Ovary (tissue), 3 donors: Measurements from ENCODE around the gene QRICH1.

Experiments
- EP300 ChIP-seq: sonication (generic); formaldehyde crosslinking; IDR thresholded peaks from one replicate; pipeline ENCODE4 v1.6.1; 2017; ENCODE audit warnings: antibody characterized with exemption
- TF ChIP-seq, protein P1 (sequence below), 3 donors: fragments of 450-650 bp in 2 of 3; fragments of 200-600 bp in 1 of 3; IDR thresholded peaks; one replicate each; pipeline versions ENCODE4 v1.5.1 to v1.8.0; 2016 to 2022; ENCODE audit warnings: antibody characterized with exemption in 3 of 3, mild to moderate bottlenecking in 1 of 3
- donor health status: DM: no; HTN: no; CAD: no.

DNA sequence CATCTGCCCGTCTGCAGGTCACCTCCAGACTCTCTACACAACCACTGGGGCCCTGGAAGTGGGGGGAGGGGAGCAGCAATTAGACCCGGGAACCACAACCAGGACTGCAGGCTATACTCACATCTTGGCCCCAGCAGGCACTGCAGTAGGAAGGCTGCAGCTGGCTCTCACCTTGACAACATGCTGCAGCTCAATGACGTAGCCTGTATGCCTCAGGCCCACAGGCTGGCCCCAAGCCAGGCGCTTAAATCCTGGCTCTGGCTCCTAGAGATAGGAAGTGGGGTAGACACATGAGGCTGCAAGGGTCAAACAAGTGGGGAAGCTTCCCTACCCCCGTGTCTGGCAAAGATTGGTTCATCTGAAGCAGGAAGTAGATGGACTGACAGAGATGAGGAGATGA is 4.6 kb upstream of the QRICH1 start:
- TF ChIP-seq, protein P1, sequence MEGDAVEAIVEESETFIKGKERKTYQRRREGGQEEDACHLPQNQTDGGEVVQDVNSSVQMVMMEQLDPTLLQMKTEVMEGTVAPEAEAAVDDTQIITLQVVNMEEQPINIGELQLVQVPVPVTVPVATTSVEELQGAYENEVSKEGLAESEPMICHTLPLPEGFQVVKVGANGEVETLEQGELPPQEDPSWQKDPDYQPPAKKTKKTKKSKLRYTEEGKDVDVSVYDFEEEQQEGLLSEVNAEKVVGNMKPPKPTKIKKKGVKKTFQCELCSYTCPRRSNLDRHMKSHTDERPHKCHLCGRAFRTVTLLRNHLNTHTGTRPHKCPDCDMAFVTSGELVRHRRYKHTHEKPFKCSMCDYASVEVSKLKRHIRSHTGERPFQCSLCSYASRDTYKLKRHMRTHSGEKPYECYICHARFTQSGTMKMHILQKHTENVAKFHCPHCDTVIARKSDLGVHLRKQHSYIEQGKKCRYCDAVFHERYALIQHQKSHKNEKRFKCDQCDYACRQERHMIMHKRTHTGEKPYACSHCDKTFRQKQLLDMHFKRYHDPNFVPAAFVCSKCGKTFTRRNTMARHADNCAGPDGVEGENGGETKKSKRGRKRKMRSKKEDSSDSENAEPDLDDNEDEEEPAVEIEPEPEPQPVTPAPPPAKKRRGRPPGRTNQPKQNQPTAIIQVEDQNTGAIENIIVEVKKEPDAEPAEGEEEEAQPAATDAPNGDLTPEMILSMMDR (IDR thresholded peaks at IDR 0.05), result no peak
- TF ChIP-seq EP300, result no peak
